Glutamatergic neuron (in vitro differentiated cells): ENCODE data around the gene EFNA5. TPM values are rescaled to one million over a fixed set of nuclear protein-coding genes. Genes with fewer than 3 reads are reported as not detected.

Source experiments
- DNase-seq: peaks from one replicate; pipeline ENCODE4 v3.0.0; 2022
- H3K27ac Mint-ChIP-seq: one replicate; pipeline ENCODE4 v1.8.0; 2020; ENCODE audit warnings: mild to moderate bottlenecking, mixed read lengths, inconsistent platforms; ENCODE audit not compliant: unreplicated experiment
- H3K27me3 Mint-ChIP-seq: one replicate; pipeline ENCODE4 v1.8.0; 2020; ENCODE audit warnings: mild to moderate bottlenecking, moderate library complexity, mixed read lengths, inconsistent platforms; ENCODE audit not compliant: unreplicated experiment
- H3K36me3 Mint-ChIP-seq: one replicate; pipeline ENCODE4 v1.8.0; 2020; ENCODE audit warnings: mild to moderate bottlenecking, mixed read lengths, inconsistent platforms; ENCODE audit not compliant: unreplicated experiment
- H3K4me1 Mint-ChIP-seq: one replicate; pipeline ENCODE4 v1.8.0; 2020; ENCODE audit warnings: mild to moderate bottlenecking, low read depth, mixed read lengths, inconsistent platforms; ENCODE audit not compliant: unreplicated experiment
- H3K4me3 Mint-ChIP-seq: one replicate; pipeline ENCODE4 v1.8.0; 2020; ENCODE audit warnings: mild to moderate bottlenecking, mixed read lengths, inconsistent platforms; ENCODE audit not compliant: unreplicated experiment
- H3K9me3 Mint-ChIP-seq: one replicate; pipeline ENCODE4 v1.8.0; 2020; ENCODE audit warnings: mild to moderate bottlenecking, moderate library complexity, mixed read lengths, inconsistent platforms; ENCODE audit not compliant: unreplicated experiment
- total RNA-seq: library from RNA; stranded (reverse); fragmentation: NEBNext Ultra II Directional; extraction: Animal tissue kit (Norgen Biotek cat#: 25700); gene quantifications from one replicate; pipeline ENCODE4 v1.2.1, GENCODE V29; 2021; ENCODE audit not compliant: unreplicated experiment
- TF ChIP-seq, protein P1 (sequence below): fragments of 200-600 bp; sonication (generic); IDR thresholded peaks from one replicate; pipeline ENCODE4 v1.5.0; 2021; ENCODE audit not compliant: partially characterized antibody, unreplicated experiment

The EFNA5 gene
- total RNA-seq, 1 donor from 2014 or later, result 158 TPM

DNA sequence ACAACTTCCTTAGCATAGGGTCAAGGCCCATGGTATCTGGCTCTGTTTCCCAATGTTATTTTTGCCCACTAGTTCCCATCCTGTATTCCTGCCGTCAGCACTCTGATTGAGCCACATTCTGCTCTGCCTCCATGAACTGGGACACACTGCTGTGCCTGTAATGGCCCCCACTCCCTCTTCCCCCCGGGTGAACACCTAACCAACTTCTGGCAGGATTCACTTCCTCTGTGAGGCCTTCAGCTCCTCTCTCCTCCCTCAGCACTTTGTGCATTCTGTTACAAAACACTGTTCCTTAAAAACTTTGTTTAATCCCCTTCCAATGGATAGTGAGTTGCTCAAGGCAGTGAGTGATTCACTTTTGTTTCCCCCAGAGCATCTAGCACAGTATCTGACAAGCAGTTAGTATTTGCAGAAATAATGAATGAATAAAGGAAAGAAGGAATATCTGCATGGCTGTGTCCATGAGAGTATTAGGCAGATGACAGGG is 183.6 kb downstream of the EFNA5 start:
- no peak for DNase-seq
- TF ChIP-seq, protein P1, sequence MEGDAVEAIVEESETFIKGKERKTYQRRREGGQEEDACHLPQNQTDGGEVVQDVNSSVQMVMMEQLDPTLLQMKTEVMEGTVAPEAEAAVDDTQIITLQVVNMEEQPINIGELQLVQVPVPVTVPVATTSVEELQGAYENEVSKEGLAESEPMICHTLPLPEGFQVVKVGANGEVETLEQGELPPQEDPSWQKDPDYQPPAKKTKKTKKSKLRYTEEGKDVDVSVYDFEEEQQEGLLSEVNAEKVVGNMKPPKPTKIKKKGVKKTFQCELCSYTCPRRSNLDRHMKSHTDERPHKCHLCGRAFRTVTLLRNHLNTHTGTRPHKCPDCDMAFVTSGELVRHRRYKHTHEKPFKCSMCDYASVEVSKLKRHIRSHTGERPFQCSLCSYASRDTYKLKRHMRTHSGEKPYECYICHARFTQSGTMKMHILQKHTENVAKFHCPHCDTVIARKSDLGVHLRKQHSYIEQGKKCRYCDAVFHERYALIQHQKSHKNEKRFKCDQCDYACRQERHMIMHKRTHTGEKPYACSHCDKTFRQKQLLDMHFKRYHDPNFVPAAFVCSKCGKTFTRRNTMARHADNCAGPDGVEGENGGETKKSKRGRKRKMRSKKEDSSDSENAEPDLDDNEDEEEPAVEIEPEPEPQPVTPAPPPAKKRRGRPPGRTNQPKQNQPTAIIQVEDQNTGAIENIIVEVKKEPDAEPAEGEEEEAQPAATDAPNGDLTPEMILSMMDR, result no peak
- peaks cover 4% of the 10 kb centered on the region for H3K9me3 Mint-ChIP-seq
- H3K27ac Mint-ChIP-seq, result peak overlapping the region; percentile 17
- no peaks in the 10 kb centered on the region for H3K27me3 Mint-ChIP-seq
- peaks cover 38% of the 10 kb centered on the region for H3K4me1 Mint-ChIP-seq
- no peak overlapping the region for H3K4me3 Mint-ChIP-seq
- no peaks in the 10 kb centered on the region for H3K36me3 Mint-ChIP-seq

DNA sequence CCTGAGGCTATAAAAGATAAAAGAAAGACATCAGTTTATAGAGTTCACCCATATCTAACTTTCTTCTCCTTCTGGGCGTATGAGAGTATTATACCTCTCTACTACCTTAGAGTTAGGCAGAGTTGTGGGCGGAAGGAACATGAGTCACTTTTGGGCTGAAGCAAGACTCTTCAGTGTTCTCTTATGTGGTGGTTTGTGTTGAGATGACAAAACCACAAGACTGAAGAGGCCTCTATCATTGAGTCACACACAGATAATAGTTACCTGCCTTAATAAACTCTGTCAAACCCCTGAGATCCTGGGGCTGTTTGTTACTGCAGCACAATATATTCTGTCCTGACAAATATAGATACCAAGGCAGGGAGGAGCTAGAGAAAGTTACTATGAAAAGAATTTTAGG is 184.2 kb downstream of the EFNA5 start:
- TF ChIP-seq, protein P1, result no peak
- DNase-seq, result no peak
- Mint-ChIP-seq H3K36me3 (no peaks in the 10 kb centered on the region), H3K9me3 (peaks cover 4% of the 10 kb centered on the region), H3K4me1 (peaks cover 38% of the 10 kb centered on the region), H3K27me3 (no peaks in the 10 kb centered on the region), H3K4me3 (no peak overlapping the region), H3K27ac (no peak overlapping the region)

DNA sequence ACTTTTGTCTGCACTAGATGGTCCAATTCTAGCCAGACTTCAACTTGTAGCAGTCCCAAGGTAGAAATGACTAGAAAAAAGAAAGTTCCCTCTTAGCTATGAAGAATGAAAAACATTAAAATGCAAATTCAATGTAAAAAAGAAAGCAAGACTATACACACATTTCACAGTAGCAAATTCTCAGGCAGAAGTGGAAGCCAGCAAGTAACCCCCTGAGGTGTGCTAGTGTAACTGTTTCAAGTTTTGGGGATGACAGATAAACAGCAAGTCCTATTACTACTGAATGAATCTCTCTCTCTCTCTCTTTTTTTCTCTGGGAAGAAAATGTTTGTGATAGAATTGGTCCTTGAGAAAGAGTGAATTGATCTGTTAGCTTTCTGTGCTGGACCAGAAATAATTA is 185.6 kb downstream of the EFNA5 start:
- TF ChIP-seq, protein P1, result no peak
- Mint-ChIP-seq H3K4me3 (no peak overlapping the region), H3K27ac (no peak overlapping the region), H3K9me3 (peaks cover 4% of the 10 kb centered on the region), H3K4me1 (peaks cover 47% of the 10 kb centered on the region), H3K36me3 (no peaks in the 10 kb centered on the region), H3K27me3 (no peaks in the 10 kb centered on the region)
- no peak for DNase-seq

DNA sequence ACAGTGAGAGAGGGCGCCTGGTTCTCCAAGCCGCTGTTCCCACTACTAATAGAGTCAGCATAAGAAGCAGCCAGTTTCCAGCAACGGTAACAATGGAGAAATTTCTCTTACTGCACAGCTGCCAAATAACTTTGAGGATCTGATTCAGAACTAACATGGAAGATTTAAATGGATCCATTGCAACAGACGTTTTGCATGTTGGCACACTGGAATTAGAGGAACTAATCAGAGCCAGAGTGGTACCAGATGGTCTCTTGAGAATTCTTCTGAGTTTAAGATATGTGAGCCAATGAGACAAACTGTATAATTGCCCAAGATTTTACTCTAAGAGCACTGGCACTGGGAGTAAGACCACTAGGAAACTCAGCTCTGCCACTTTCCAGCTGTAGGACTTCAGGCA is 186.5 kb downstream of the EFNA5 start:
- Mint-ChIP-seq H3K4me1 (peaks cover 48% of the 10 kb centered on the region), H3K4me3 (no peak overlapping the region), H3K36me3 (no peaks in the 10 kb centered on the region)

More for the DNA sequence above, 186.5 kb downstream of the EFNA5 start:
- TF ChIP-seq, protein P1, result no peak
- no peaks in the 10 kb centered on the region for H3K27me3 Mint-ChIP-seq
- DNase-seq, result no peak
- H3K27ac Mint-ChIP-seq, result no peak overlapping the region
- peaks cover 4% of the 10 kb centered on the region for H3K9me3 Mint-ChIP-seq
